Fibroblast of upper back skin (primary cell): ENCODE measurements around the gene AKR1C1.
A peak's percentile ranks its signal among the peaks of the same experiment; 100 is the strongest.
"Not testable (repeated sequence)": the region's sequence is repeated elsewhere in the genome, so short reads cannot be mapped to it uniquely, and the experiment has no call there.

ENCODE experiments used
- DNase-seq: peaks from one replicate; pipeline ENCODE4 v3.0.0-alpha.2; 2013

AKR1C1 gene

GRCh38 chr10:4947635-4948596 lies 15.3 kb upstream of the AKR1C1 start:
- DNase-seq, result peak; percentile 88

GRCh38 chr10:4951512-4952162 lies 11.6 kb upstream of the AKR1C1 start:
- DNase-seq, result not testable (repeated sequence)

- DNase-seq, result no peak
Observed at GRCh38 chr10:4953405-4953804, 9.8 kb upstream of the AKR1C1 start.

- not testable (repeated sequence) for DNase-seq
Observed at GRCh38 chr10:4956088-4956487, 7.1 kb upstream of the AKR1C1 start.

- DNase-seq, result not testable (repeated sequence)
Observed at GRCh38 chr10:4956955-4957645, 6.1 kb upstream of the AKR1C1 start.

GRCh38 chr10:4961558-4961957 lies 1.7 kb upstream of the AKR1C1 start:
- not testable (repeated sequence) for DNase-seq

- DNase-seq, result not testable (repeated sequence)
Observed at GRCh38 chr10:4962308-4962707, 907 bp upstream of the AKR1C1 start.

GRCh38 chr10:4963815-4964154 lies 570 bp downstream of the AKR1C1 start:
- not testable (repeated sequence) for DNase-seq

- not testable (repeated sequence) for DNase-seq
Observed at GRCh38 chr10:4965763-4966162, 2.5 kb downstream of the AKR1C1 start.

- not testable (repeated sequence) for DNase-seq
Observed at GRCh38 chr10:4967189-4967588, 4.0 kb downstream of the AKR1C1 start.

GRCh38 chr10:4969289-4969688 lies 6.1 kb downstream of the AKR1C1 start:
- DNase-seq, result not testable (repeated sequence)

- DNase-seq, result not testable (repeated sequence)
Observed at GRCh38 chr10:4970362-4970761, 7.1 kb downstream of the AKR1C1 start.

- not testable (repeated sequence) for DNase-seq
Observed at GRCh38 chr10:4972369-4973142, 9.3 kb downstream of the AKR1C1 start.

GRCh38 chr10:4973294-4973693 lies 10.1 kb downstream of the AKR1C1 start:
- not testable (repeated sequence) for DNase-seq

GRCh38 chr10:4974400-4974799 lies 11.2 kb downstream of the AKR1C1 start:
- not testable (repeated sequence) for DNase-seq

- no peak for DNase-seq
Observed at GRCh38 chr10:4977025-4977424, 13.8 kb downstream of the AKR1C1 start.

GRCh38 chr10:4978870-4979269 lies 15.7 kb downstream of the AKR1C1 start:
- no peak for DNase-seq

GRCh38 chr10:4980793-4981192 lies 17.6 kb downstream of the AKR1C1 start:
- DNase-seq, result no peak

- peak; percentile 30 for DNase-seq
Observed at GRCh38 chr10:4981722-4982471, 18.7 kb downstream of the AKR1C1 start.

GRCh38 chr10:4982764-4983226 lies 19.6 kb downstream of the AKR1C1 start:
- no peak for DNase-seq

- no peak for DNase-seq
Observed at GRCh38 chr10:4983615-4984216, 20.5 kb downstream of the AKR1C1 start.
